ENCODE results near the gene SDK1.

DNA sequence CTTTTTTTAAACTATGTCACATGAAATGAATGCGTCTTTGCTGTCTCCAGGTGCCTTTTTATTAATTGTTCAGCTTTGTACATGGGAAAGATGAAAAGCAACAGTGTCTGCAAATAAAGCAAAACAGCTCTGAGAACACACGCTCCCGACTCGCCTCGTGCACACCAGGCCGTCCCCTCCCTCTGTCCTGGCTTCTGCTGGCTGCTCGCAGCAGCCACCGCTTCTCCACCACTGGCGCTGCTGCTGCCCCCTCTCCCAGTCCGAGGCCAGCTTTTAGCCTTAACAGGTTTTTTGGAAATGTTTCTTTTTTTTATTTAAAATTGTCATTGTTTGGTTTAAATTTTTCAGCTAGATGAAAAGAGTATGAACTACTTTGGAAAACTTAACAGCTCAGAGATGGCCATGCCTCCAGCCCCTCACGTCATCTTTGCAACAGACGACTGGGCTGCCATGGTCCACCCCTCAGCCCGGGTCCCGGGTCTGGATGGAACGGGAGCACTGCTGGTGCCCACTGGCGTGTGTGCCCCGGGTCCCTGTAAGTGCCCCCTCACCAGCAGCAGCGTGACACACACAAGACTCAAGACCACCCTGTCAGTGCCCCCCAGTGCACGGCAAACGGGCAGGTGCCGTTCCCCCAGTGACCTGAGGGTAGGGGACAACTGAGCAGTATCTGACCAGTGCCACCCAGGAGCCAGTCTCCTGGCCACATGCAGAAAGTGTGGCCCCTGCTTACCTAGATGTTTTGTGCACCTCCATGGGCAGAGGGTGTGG is 965.4 kb downstream of the SDK1 start:
- TF ChIP-seq EZH2phosphoT487 (IDR thresholded peaks at IDR 0.05; ENCODE audit: insufficient read depth, low read depth) (no peak), EZH2 (IDR thresholded peaks at IDR 0.05; ENCODE audit: insufficient read depth, poor library complexity, severe bottlenecking) (no peak)

All from GM23248 (cell line).